ENCODE measurements around the gene PPP1R12C.
"Not testable (repeated sequence)": the region's sequence is repeated elsewhere in the genome, so short reads cannot be mapped to it uniquely, and the experiment has no call there.

The PPP1R12C gene

GRCh38 chr19:55109527-55110291 is 7.7 kb downstream of the PPP1R12C start:
- no peak for DNase-seq

- DNase-seq = not testable (repeated sequence)
These were observed 10.2 kb downstream of the PPP1R12C start for GRCh38 chr19:55107252-55107651.

DNA sequence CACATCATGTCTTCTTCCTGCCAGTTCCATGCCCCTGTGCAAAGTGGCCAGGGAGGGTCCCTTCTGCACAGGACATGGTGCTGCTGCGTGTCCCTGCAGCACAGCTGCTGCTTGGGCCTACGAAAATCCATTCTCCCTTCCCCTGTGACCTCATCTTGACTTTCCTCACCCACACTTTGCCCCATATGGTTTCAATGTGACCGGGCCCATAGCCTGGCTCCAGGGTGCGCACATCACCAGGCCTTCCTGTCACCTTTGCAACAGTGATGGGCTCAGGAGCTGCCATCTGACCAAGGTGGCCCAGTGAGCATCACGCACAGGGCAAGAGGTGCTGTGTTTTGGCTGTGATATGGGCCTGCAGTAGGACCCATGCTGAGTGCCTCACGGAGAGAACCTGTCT is 10.8 kb downstream of the PPP1R12C start:
- no peak for DNase-seq

GRCh38 chr19:55105237-55105636 is 12.2 kb downstream of the PPP1R12C start:
- no peak for DNase-seq

GRCh38 chr19:55103190-55103589 is 14.2 kb downstream of the PPP1R12C start:
- no peak for DNase-seq

GRCh38 chr19:55101261-55101660 is 16.2 kb downstream of the PPP1R12C start:
- no peak for DNase-seq

- no peak for DNase-seq
These were observed 17.6 kb downstream of the PPP1R12C start for GRCh38 chr19:55099557-55100506.

- DNase-seq = no peak
These were observed 18.5 kb downstream of the PPP1R12C start for GRCh38 chr19:55098716-55099556.

GRCh38 chr19:55097864-55098715 is 19.3 kb downstream of the PPP1R12C start:
- DNase-seq = no peak

DNA sequence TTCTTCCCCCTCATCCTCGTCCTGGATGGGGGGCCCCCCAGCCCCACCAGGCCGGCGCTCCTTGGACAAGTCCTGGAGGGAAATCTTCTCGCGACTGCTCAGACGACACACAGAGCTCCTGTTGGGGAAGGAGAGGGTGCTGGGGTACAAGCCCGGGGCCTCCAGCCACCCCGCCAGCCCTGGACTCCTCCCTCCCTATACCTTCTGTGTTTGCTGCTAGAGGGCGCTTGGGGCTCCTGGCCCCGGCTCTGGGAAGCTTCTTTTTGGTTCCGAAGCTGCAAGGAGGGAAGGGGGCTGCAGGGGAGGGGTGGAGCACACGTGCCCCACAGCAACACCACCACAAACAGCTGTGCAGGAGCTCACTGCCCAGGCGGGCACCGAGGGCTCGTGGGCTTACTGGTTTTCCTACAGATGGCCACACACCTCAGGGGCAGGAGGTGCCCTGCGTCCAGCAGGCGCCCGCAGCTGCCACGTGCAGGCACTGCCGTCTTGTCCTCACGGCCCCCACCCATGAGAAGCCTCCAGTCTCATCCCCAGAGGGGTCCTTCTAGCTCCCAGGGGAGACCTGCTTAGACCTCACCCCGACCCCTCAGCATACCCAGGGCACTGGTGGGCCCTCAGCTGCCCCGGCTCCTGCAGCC is 21.3 kb downstream of the PPP1R12C start:
- DNase-seq = no peak

GRCh38 chr19:55095260-55096060 is 22.0 kb downstream of the PPP1R12C start:
- DNase-seq = no peak

- DNase-seq = no peak
These were observed 22.8 kb downstream of the PPP1R12C start for GRCh38 chr19:55094456-55095259.

- DNase-seq = no peak
These were observed 24.8 kb downstream of the PPP1R12C start for GRCh38 chr19:55092423-55093318.

DNA sequence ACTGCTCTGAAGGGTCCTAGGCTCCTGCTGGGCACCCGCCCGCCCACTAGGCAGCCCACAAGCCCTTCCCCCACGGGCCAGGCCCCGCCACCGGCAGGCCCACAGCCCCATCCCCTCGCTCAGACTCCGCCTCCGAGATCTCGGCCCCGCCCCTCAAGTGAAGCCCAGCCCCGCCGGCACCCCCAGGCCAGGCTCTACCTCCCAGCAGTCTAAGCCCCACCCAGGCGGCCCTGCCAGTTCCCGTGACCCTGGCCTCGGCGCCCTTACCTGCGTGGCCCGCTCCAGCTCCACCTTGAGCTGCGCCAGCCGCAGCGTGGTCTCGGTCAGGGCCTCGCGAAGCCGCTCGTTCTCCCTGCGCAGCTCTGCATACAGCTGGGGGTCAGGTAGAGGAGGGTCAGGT is 25.5 kb downstream of the PPP1R12C start:
- DNase-seq = no peak

DNA sequence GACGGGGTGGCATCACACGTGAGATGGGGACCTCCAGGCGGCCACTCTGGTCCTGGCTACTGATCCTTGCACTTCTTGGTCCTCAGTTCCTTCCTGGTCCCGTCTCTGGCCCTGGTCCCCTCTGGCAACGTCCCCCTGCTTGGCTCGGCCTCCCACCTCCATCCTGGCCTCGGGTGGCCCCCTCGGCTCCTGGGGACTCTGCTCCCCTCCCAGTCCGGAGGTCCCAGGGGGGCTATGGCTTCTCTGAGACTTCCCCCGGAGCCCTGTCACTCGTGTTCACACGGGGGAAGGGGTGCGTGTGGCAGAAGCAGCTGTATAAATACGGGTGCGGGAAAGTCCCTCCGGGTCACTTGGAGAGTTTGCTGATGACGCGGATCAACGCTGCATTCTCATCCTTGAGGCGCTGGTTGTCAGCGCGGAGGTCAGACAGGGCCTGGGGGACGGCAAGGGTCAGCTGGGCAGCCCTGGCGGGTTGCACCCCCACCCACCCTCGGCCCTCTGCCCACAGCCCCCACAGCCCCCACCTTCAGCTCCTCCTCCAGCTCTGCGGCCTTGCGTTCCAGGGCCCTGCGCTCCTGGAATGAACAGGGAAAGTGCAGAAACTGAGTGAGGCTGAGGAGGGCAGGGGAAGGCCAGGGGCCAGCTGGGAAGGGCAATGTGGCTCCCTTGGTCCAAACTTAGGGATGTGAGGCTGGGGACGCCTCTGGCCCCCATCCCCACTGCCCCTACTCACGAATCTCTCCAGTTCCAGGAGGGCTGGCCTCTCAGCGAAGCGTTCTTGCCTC is 26.1 kb downstream of the PPP1R12C start:
- no peak for DNase-seq

- no peak for DNase-seq
These were observed 26.9 kb downstream of the PPP1R12C start for GRCh38 chr19:55090564-55090963.

- no peak for DNase-seq
These were observed 28.0 kb downstream of the PPP1R12C start for GRCh38 chr19:55089342-55089944.
